Measurements from ENCODE around the gene PTPA. TPM values are rescaled to one million over a fixed set of nuclear protein-coding genes. Genes with fewer than 3 reads are reported as not detected.

Gene PTPA
- polyA plus RNA-seq, 1 donor from 2014 or later, result 62.8 TPM

DNA sequence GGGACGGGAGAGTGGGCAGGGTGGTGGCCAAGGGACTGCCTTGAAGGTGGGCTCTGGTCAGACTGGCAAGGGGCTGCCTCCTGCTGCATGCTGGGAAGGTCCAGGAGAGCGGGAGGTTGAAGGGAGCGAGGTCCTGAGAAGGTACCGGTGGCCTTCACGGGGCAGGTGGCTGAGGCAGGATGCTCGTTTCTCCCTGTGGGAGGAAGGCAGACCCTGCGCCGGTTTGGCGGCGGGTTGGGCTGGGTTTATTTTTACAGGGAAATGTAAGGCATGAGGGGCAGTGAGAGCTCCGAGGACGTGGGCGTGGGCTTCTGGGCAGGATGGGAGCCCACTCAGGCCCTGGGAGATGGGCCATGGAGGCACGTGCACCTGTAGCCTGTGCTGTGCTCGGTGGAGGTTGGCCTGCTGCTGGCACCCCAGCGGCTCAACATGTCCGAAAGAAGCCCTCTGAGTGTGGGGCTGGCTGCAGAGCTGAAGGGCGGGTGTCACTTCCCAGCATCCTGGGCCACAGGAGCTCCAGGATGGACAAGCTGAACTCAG, 39.5 kb downstream of the PTPA start:
- no peaks in the 10 kb centered on the region for H3F3A ChIP-seq (ENCODE audit: insufficient read depth, low read length, poor library complexity, severe bottlenecking)
- no peaks in the 10 kb centered on the region for H3K9me3 ChIP-seq (ENCODE audit: low read length)
- no peaks in the 10 kb centered on the region for H3K9me2 ChIP-seq (ENCODE audit: insufficient read depth, low read length)
- H2AFZ ChIP-seq (ENCODE audit: low read depth, low read length), result no peak overlapping the region
- H3K4me2 ChIP-seq (ENCODE audit: low read length), result no peak overlapping the region
- H4K20me1 ChIP-seq (ENCODE audit: insufficient read depth), result no peaks in the 10 kb centered on the region
- no peak overlapping the region for H3K4me3 ChIP-seq (ENCODE audit: low read length)
- TF ChIP-seq, protein P1, sequence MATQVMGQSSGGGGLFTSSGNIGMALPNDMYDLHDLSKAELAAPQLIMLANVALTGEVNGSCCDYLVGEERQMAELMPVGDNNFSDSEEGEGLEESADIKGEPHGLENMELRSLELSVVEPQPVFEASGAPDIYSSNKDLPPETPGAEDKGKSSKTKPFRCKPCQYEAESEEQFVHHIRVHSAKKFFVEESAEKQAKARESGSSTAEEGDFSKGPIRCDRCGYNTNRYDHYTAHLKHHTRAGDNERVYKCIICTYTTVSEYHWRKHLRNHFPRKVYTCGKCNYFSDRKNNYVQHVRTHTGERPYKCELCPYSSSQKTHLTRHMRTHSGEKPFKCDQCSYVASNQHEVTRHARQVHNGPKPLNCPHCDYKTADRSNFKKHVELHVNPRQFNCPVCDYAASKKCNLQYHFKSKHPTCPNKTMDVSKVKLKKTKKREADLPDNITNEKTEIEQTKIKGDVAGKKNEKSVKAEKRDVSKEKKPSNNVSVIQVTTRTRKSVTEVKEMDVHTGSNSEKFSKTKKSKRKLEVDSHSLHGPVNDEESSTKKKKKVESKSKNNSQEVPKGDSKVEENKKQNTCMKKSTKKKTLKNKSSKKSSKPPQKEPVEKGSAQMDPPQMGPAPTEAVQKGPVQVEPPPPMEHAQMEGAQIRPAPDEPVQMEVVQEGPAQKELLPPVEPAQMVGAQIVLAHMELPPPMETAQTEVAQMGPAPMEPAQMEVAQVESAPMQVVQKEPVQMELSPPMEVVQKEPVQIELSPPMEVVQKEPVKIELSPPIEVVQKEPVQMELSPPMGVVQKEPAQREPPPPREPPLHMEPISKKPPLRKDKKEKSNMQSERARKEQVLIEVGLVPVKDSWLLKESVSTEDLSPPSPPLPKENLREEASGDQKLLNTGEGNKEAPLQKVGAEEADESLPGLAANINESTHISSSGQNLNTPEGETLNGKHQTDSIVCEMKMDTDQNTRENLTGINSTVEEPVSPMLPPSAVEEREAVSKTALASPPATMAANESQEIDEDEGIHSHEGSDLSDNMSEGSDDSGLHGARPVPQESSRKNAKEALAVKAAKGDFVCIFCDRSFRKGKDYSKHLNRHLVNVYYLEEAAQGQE (IDR thresholded peaks at IDR 0.05; ENCODE audit: borderline replicate concordance), result no peak
- TF ChIP-seq SMC3 (conservative IDR thresholded peaks at IDR 0.05; ENCODE audit: poor library complexity) (no peak), EZH2 (IDR thresholded peaks at IDR 0.05; ENCODE audit: borderline replicate concordance, insufficient read depth, low read length, poor library complexity, severe bottlenecking) (no peak), TAF1 (IDR thresholded peaks at IDR 0.05; ENCODE audit: low read depth) (no peak), RAD21 (conservative IDR thresholded peaks at IDR 0.05) (no peak), EP300 (conservative IDR thresholded peaks at IDR 0.05; ENCODE audit: poor library complexity, severe bottlenecking) (no peak), MXI1 (conservative IDR thresholded peaks at IDR 0.05; ENCODE audit: poor library complexity, severe bottlenecking) (no peak), POLR2AphosphoS5 (IDR thresholded peaks at IDR 0.05) (no peak)
- TF ChIP-seq, protein P2, sequence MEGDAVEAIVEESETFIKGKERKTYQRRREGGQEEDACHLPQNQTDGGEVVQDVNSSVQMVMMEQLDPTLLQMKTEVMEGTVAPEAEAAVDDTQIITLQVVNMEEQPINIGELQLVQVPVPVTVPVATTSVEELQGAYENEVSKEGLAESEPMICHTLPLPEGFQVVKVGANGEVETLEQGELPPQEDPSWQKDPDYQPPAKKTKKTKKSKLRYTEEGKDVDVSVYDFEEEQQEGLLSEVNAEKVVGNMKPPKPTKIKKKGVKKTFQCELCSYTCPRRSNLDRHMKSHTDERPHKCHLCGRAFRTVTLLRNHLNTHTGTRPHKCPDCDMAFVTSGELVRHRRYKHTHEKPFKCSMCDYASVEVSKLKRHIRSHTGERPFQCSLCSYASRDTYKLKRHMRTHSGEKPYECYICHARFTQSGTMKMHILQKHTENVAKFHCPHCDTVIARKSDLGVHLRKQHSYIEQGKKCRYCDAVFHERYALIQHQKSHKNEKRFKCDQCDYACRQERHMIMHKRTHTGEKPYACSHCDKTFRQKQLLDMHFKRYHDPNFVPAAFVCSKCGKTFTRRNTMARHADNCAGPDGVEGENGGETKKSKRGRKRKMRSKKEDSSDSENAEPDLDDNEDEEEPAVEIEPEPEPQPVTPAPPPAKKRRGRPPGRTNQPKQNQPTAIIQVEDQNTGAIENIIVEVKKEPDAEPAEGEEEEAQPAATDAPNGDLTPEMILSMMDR (IDR thresholded peaks at IDR 0.05; ENCODE audit: poor library complexity, severe bottlenecking), result no peak
- H3K9ac ChIP-seq (ENCODE audit: low read length), result no peak overlapping the region
- H3K27me3 ChIP-seq (ENCODE audit: insufficient read depth, low read depth, low read length), result no peaks in the 10 kb centered on the region
- H3K79me2 ChIP-seq (replicated peaks; ENCODE audit: insufficient read depth, low read length), result no peaks in the 10 kb centered on the region
- no peak overlapping the region for H3K27ac ChIP-seq (ENCODE audit: low read length)
- H3K36me3 ChIP-seq (ENCODE audit: insufficient read depth, low read length), result no peaks in the 10 kb centered on the region

DNA sequence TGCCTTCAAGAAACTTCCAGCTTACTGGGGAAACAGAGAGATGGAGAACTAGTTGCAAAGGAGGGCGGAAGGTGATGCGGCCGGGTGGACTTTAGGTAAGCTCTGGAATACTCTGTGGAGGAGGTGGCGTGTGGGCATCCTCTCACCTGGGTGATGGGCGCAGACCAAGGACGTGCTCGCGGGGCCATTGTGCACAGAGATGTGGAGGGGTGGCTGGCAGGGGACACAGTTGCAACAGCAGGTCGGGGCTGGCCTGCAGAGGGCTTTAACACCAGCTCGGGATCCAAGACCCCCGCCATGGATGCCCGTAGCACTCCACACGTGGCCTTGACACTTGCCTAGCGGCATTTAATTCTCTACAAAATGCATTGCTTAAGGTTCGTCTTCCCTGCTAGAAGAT, 40.3 kb downstream of the PTPA start:
- H3K4me3 ChIP-seq (ENCODE audit: low read length), result no peak overlapping the region
- no peaks in the 10 kb centered on the region for H3F3A ChIP-seq (ENCODE audit: insufficient read depth, low read length, poor library complexity, severe bottlenecking)
- no peaks in the 10 kb centered on the region for H3K9me2 ChIP-seq (ENCODE audit: insufficient read depth, low read length)
- H3K36me3 ChIP-seq (ENCODE audit: insufficient read depth, low read length), result no peaks in the 10 kb centered on the region
- no peaks in the 10 kb centered on the region for H3K79me2 ChIP-seq (replicated peaks; ENCODE audit: insufficient read depth, low read length)
- no peak overlapping the region for H3K27ac ChIP-seq (ENCODE audit: low read length)
- no peak overlapping the region for H3K9ac ChIP-seq (ENCODE audit: low read length)
- no peaks in the 10 kb centered on the region for H3K27me3 ChIP-seq (ENCODE audit: insufficient read depth, low read depth, low read length)
- H3K4me2 ChIP-seq (ENCODE audit: low read length), result no peak overlapping the region
- no peak overlapping the region for H2AFZ ChIP-seq (ENCODE audit: low read depth, low read length)
- H4K20me1 ChIP-seq (ENCODE audit: insufficient read depth), result no peaks in the 10 kb centered on the region
- H3K9me3 ChIP-seq (ENCODE audit: low read length), result no peaks in the 10 kb centered on the region
- TF ChIP-seq, protein P2 (IDR thresholded peaks at IDR 0.05; ENCODE audit: poor library complexity, severe bottlenecking), result no peak
- TF ChIP-seq EZH2 (IDR thresholded peaks at IDR 0.05; ENCODE audit: borderline replicate concordance, insufficient read depth, low read length, poor library complexity, severe bottlenecking), result no peak
- no peak for TF ChIP-seq RAD21 (conservative IDR thresholded peaks at IDR 0.05)
- no peak for TF ChIP-seq MXI1 (conservative IDR thresholded peaks at IDR 0.05; ENCODE audit: poor library complexity, severe bottlenecking)
- TF ChIP-seq, protein P1 (IDR thresholded peaks at IDR 0.05; ENCODE audit: borderline replicate concordance), result no peak
- TF ChIP-seq TAF1 (IDR thresholded peaks at IDR 0.05; ENCODE audit: low read depth), result no peak
- TF ChIP-seq POLR2AphosphoS5 (IDR thresholded peaks at IDR 0.05), result no peak
- no peak for TF ChIP-seq EP300 (conservative IDR thresholded peaks at IDR 0.05; ENCODE audit: poor library complexity, severe bottlenecking)
- no peak for TF ChIP-seq SMC3 (conservative IDR thresholded peaks at IDR 0.05; ENCODE audit: poor library complexity)
